Stimulated activated CD4-positive, alpha-beta T cell treated with anti-CD3 and anti-CD28 coated beads, Interleukin-15, amount 100 ng/mL, for 48 hours (primary cell): ENCODE results near the gene TSC22D2.
A peak's percentile ranks its signal among the peaks of the same experiment; 100 is the strongest.

Source experiments
- DNase-seq, 2 donors: peaks; one replicate each; pipeline ENCODE4 v3.0.0-alpha.2; 2020; ENCODE audit warnings: low read depth in 2 of 2

Gene TSC22D2

GRCh38 chr3:150385296-150386242 lies 22.5 kb upstream of the TSC22D2 start:
- no peak for DNase-seq

GRCh38 chr3:150388498-150389418 lies 19.3 kb upstream of the TSC22D2 start:
- DNase-seq: no peak

GRCh38 chr3:150390087-150390486 lies 18.0 kb upstream of the TSC22D2 start:
- no peak for DNase-seq

GRCh38 chr3:150391161-150391560 lies 16.9 kb upstream of the TSC22D2 start:
- DNase-seq: no peak

- DNase-seq: no peak
Observed at GRCh38 chr3:150393745-150394144, 14.4 kb upstream of the TSC22D2 start.

- DNase-seq: no peak
Observed at GRCh38 chr3:150394606-150395005, 13.5 kb upstream of the TSC22D2 start.

GRCh38 chr3:150396491-150396890 lies 11.6 kb upstream of the TSC22D2 start:
- DNase-seq: no peak

GRCh38 chr3:150396956-150397550 lies 11.0 kb upstream of the TSC22D2 start:
- DNase-seq: no peak

GRCh38 chr3:150399060-150399459 lies 9.0 kb upstream of the TSC22D2 start:
- no peak for DNase-seq

GRCh38 chr3:150401285-150401684 lies 6.8 kb upstream of the TSC22D2 start:
- DNase-seq: no peak

- DNase-seq: no peak
Observed at GRCh38 chr3:150402217-150402616, 5.9 kb upstream of the TSC22D2 start.

- DNase-seq: no peak
Observed at GRCh38 chr3:150404023-150404422, 4.1 kb upstream of the TSC22D2 start.

GRCh38 chr3:150407051-150407807 lies 869 bp upstream of the TSC22D2 start:
- DNase-seq: no peak

- DNase-seq: no peak
Observed at GRCh38 chr3:150407808-150408220, 284 bp upstream of the TSC22D2 start.

- DNase-seq: no peak
Observed at GRCh38 chr3:150409125-150409511, 1.0 kb downstream of the TSC22D2 start.

GRCh38 chr3:150409512-150410310 lies 1.6 kb downstream of the TSC22D2 start:
- peak in 1 of 2 donors; percentile 54 for DNase-seq

- peak in 1 of 2 donors; percentile 12 for DNase-seq
Observed at GRCh38 chr3:150410311-150411105, 2.4 kb downstream of the TSC22D2 start.

GRCh38 chr3:150411106-150411460 lies 3.0 kb downstream of the TSC22D2 start:
- no peak for DNase-seq

GRCh38 chr3:150411546-150411945 lies 3.4 kb downstream of the TSC22D2 start:
- no peak for DNase-seq

GRCh38 chr3:150411976-150412375 lies 3.9 kb downstream of the TSC22D2 start:
- DNase-seq: no peak
